Suprapubic skin (tissue), 4 donors: ENCODE results near the gene ADAM8. TPM values are rescaled to one million over a fixed set of nuclear protein-coding genes. Genes with fewer than 3 reads are reported as not detected.

Experiments used
- DNase-seq, 2 donors: peaks; one replicate each; pipeline ENCODE4 v3.0.0-alpha.2; 2019; ENCODE audit warnings: low spot score in 2 of 2
- H3K27ac ChIP-seq: fragments of 200-600 bp; sonication (generic); one replicate; pipeline ENCODE4 v1.5.1; 2019
- H3K27me3 ChIP-seq: fragments of 200-600 bp; sonication (generic); one replicate; pipeline ENCODE4 v1.5.1; 2019
- H3K36me3 ChIP-seq: fragments of 200-600 bp; sonication (generic); one replicate; pipeline ENCODE4 v1.5.1; 2019
- H3K4me1 ChIP-seq: fragments of 200-600 bp; sonication (generic); one replicate; pipeline ENCODE4 v1.5.1; 2019
- H3K4me3 ChIP-seq: fragments of 200-600 bp; sonication (generic); one replicate; pipeline ENCODE4 v1.5.1; 2019; ENCODE audit warnings: mild to moderate bottlenecking
- H3K9me3 ChIP-seq: fragments of 200-600 bp; sonication (generic); one replicate; pipeline ENCODE4 v1.5.1; 2019
- EP300 ChIP-seq: sonication (generic); formaldehyde crosslinking; IDR thresholded peaks from one replicate; pipeline ENCODE4 v1.6.1; 2017; ENCODE audit warnings: antibody characterized with exemption
- POLR2A ChIP-seq, 2 donors: fragments of 450-650 bp; IDR thresholded peaks; one replicate each; pipeline ENCODE4 v1.6.1; 2017; ENCODE audit warnings: antibody characterized with exemption in 2 of 2, mild to moderate bottlenecking in 2 of 2, moderate library complexity in 2 of 2
- POLR2AphosphoS5 ChIP-seq, 3 donors: sonication (generic); formaldehyde crosslinking; IDR thresholded peaks; one replicate each; pipeline ENCODE4 v1.6.1; 2017; ENCODE audit warnings: antibody characterized with exemption in 3 of 3
- WGBS: methylation state at CpG from one replicate; pipeline ENCODE4 v1.1.5; 2018; 5-methylcytosine and 5-hydroxymethylcytosine counted together
- total RNA-seq, 4 donors: library from RNA; depleted of rRNA; stranded (reverse); fragments of >200 nt; gene quantifications; one replicate each; pipeline ENCODE4 v1.1.0, GENCODE V29; 2016
- TF ChIP-seq, protein P1 (sequence below), 2 donors: fragments of 200-600 bp in 1 of 2; fragments of 450-650 bp in 1 of 2; sonication (generic) in 1 of 2; IDR thresholded peaks; one replicate each; pipeline ENCODE4 v1.5.1; 2016 to 2019; ENCODE audit warnings: antibody characterized with exemption in 2 of 2, mild to moderate bottlenecking in 1 of 2, moderate library complexity in 1 of 2

ADAM8 gene
- total RNA-seq, 4 donors from 2014 or later: 3.0 to 18.4 (median 4.1) TPM

GRCh38 chr10:133294189-133294588 is 17.5 kb upstream of the ADAM8 start:
- Histone ChIP-seq H3K4me1 (no peaks in the 10 kb centered on the region), H3K27ac (no peak overlapping the region), H3K36me3 (peaks cover 89% of the 10 kb centered on the region), H3K9me3 (no peaks in the 10 kb centered on the region), H3K27me3 (no peaks in the 10 kb centered on the region), H3K4me3 (no peak overlapping the region)
- 87% methylated on average over 10 of the region's 15 CpGs for WGBS
- no peak for DNase-seq
- TF ChIP-seq POLR2AphosphoS5 (IDR thresholded peaks at IDR 0.05): no peak
- TF ChIP-seq POLR2A (IDR thresholded peaks at IDR 0.05): no peak
- TF ChIP-seq EP300: no peak
- TF ChIP-seq, protein P1, sequence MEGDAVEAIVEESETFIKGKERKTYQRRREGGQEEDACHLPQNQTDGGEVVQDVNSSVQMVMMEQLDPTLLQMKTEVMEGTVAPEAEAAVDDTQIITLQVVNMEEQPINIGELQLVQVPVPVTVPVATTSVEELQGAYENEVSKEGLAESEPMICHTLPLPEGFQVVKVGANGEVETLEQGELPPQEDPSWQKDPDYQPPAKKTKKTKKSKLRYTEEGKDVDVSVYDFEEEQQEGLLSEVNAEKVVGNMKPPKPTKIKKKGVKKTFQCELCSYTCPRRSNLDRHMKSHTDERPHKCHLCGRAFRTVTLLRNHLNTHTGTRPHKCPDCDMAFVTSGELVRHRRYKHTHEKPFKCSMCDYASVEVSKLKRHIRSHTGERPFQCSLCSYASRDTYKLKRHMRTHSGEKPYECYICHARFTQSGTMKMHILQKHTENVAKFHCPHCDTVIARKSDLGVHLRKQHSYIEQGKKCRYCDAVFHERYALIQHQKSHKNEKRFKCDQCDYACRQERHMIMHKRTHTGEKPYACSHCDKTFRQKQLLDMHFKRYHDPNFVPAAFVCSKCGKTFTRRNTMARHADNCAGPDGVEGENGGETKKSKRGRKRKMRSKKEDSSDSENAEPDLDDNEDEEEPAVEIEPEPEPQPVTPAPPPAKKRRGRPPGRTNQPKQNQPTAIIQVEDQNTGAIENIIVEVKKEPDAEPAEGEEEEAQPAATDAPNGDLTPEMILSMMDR (IDR thresholded peaks at IDR 0.05): no peak

GRCh38 chr10:133293810-133294119 is 17.1 kb upstream of the ADAM8 start:
- no peaks in the 10 kb centered on the region for H3K4me1 ChIP-seq
- no peak for DNase-seq
- no peaks in the 10 kb centered on the region for H3K9me3 ChIP-seq
- H3K27me3 ChIP-seq: no peaks in the 10 kb centered on the region
- H3K36me3 ChIP-seq: peaks cover 89% of the 10 kb centered on the region
- TF ChIP-seq EP300 (no peak), POLR2AphosphoS5 (IDR thresholded peaks at IDR 0.05) (no peak), POLR2A (IDR thresholded peaks at IDR 0.05) (no peak)
- TF ChIP-seq, protein P1 (IDR thresholded peaks at IDR 0.05): no peak
- no peak overlapping the region for H3K4me3 ChIP-seq
- 97% methylated on average over 10 of the region's 10 CpGs for WGBS
- no peak overlapping the region for H3K27ac ChIP-seq

DNA sequence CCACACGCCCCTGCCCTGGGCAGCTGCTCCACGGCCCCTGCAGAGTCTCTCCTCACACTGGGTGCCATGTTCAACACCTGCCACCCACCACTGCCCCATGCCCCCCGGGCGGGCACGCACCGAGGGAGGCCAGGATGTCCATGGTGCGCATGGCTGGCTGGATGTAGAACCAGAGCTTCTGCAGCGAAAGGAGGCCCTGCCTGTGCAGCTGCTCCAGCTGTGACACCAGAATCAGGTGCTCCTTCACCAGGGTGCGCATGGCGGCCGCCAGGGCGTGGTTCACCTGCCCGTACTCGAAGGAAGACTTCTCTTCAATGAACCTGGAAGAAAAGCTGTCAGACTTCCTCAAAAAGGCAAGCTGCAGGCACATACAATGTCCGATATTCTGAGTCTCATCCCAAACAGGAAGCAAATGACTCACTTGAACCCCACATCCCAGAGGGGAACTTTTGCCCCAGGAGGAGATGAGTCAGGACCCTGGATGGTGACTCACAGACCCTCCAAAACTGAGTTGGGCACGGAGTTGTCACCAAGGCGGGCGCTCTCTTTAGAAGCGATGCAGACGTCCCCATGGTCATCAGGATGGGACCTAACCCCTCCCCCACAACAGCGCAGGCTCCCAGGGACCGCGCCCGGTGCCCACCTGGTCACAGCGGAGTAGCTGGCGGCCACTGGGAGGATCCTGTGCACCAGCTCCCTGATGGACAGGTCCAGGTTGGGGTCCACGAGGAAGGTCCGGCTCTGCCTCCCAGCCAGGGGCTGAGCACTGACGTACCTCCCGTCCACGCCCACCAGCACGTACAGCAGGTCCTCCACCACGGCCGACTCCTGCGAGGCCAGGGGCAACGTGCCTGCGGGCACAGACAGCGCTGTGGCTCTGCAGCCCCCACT is 16.5 kb upstream of the ADAM8 start:
- Histone ChIP-seq H3K4me1 (no peaks in the 10 kb centered on the region), H3K36me3 (peaks cover 89% of the 10 kb centered on the region), H3K27ac (no peak overlapping the region), H3K9me3 (no peaks in the 10 kb centered on the region), H3K4me3 (no peak overlapping the region), H3K27me3 (no peaks in the 10 kb centered on the region)
- DNase-seq: no peak
- 97% methylated on average over 4 of the region's 38 CpGs for WGBS
- TF ChIP-seq EP300 (no peak), POLR2A (IDR thresholded peaks at IDR 0.05) (no peak), POLR2AphosphoS5 (IDR thresholded peaks at IDR 0.05) (no peak)
- TF ChIP-seq, protein P1 (IDR thresholded peaks at IDR 0.05): no peak

DNA sequence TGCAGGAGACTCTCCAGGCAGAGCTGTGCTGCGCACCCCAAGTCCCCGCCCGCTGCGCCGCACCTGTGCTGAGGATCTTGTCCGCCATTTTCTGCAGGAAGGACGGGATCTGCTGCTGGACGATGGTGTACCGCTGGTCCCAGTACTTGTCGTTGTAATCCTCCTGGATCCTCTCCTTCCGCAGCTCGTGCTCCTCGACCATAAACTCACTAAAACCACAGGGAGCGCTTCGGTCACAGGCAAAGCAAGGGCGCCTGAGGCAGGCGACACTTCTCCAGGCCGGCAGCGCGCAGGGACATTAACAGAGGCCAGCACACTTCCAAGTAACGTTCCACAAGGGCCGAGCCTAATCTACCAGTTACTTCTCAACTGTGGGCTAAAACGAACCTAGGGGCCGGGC is 13.1 kb upstream of the ADAM8 start:
- no peak for DNase-seq
- Histone ChIP-seq H3K27me3 (no peaks in the 10 kb centered on the region), H3K27ac (no peak overlapping the region), H3K9me3 (no peaks in the 10 kb centered on the region), H3K4me1 (no peaks in the 10 kb centered on the region), H3K4me3 (no peak overlapping the region), H3K36me3 (peaks cover 87% of the 10 kb centered on the region)
- TF ChIP-seq POLR2A (IDR thresholded peaks at IDR 0.05): no peak
- TF ChIP-seq, protein P1 (IDR thresholded peaks at IDR 0.05): no peak
- no peak for TF ChIP-seq POLR2AphosphoS5 (IDR thresholded peaks at IDR 0.05)
- no peak for TF ChIP-seq EP300
- 99% methylated on average over 10 of the region's 24 CpGs for WGBS

DNA sequence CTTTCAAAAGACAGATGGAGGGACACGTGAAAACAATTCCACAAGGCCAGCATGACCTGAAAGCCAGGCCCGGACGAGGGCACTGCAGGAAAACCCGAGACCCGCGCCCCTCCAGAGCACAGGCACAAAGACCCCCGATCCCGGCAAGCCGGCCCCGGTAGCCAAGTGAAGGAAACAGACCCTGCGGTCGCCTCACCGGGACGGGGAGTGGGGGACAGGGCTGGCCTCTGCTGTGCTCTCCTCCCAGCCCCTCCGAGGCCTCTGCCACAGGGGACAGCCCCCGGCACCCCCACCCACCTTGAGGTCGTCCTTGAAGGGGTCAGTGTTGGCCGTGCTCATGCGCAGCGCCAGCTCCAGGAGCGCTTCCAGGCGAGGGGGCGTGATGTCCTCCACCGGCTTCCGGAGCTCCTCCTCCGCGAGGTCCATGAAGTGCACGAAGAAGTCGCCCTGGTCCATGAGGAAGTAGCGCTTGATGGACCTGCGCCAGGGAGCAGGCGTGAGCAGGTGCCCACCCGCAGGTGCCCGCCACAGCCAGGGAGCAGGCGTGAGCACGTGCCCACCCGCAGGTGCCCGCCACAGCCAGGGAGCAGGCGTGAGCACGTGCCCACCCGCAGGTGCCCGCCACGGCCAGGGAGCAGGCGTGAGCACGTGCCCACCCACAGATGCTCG is 11.3 kb upstream of the ADAM8 start:
- no peak for TF ChIP-seq POLR2AphosphoS5 (IDR thresholded peaks at IDR 0.05)
- TF ChIP-seq, protein P1 (IDR thresholded peaks at IDR 0.05): no peak
- no peak for TF ChIP-seq POLR2A (IDR thresholded peaks at IDR 0.05)
- no peak for TF ChIP-seq EP300
- Histone ChIP-seq H3K4me3 (no peak overlapping the region), H3K4me1 (no peaks in the 10 kb centered on the region), H3K36me3 (peaks cover 87% of the 10 kb centered on the region), H3K9me3 (no peaks in the 10 kb centered on the region), H3K27ac (no peak overlapping the region), H3K27me3 (no peaks in the 10 kb centered on the region)
- 90% methylated on average over 20 of the region's 46 CpGs for WGBS
- DNase-seq: no peak
